Neural progenitor cell (in vitro differentiated cells): Measurements from ENCODE around the gene CAPN15. TPM values are rescaled to one million over a fixed set of nuclear protein-coding genes. Genes with fewer than 3 reads are reported as not detected.

Source experiments
- DNase-seq: peaks from one replicate; pipeline ENCODE4 v3.0.0-alpha.2; 2016; ENCODE audit warnings: low spot score
- H2AFZ ChIP-seq: fragments of 200-600 bp; sonication (generic); replicated peaks from 2 replicates; pipeline ENCODE4 v1.6.1; 2016; ENCODE audit warnings: antibody characterized with exemption
- H3F3A ChIP-seq: fragments of 200-600 bp; sonication (generic); 2 replicates; pipeline ENCODE4 v1.6.1; 2016; ENCODE audit warnings: antibody characterized with exemption, low read depth
- H3K27ac ChIP-seq: fragments of 200-600 bp; sonication (generic); 2 replicates; pipeline ENCODE4 v1.5.1; 2016; ENCODE audit warnings: mild to moderate bottlenecking
- H3K27me3 ChIP-seq: fragments of 200-600 bp; sonication (generic); 2 replicates; pipeline ENCODE4 v1.6.1; 2016; ENCODE audit warnings: mild to moderate bottlenecking, moderate library complexity
- H3K36me3 ChIP-seq: fragments of 200-600 bp; sonication (generic); 2 replicates; pipeline ENCODE4 v1.5.1; 2016
- H3K4me1 ChIP-seq: fragments of 200-600 bp; sonication (generic); 2 replicates; pipeline ENCODE4 v1.6.1; 2016; ENCODE audit warnings: mixed run types
- H3K4me2 ChIP-seq: fragments of 200-600 bp; sonication (generic); 2 replicates; pipeline ENCODE4 v1.6.1; 2016
- H3K4me3 ChIP-seq: fragments of 200-600 bp; sonication (generic); 2 replicates; pipeline ENCODE4 v1.5.1; 2016
- H3K79me2 ChIP-seq: fragments of 200-600 bp; sonication (generic); 2 replicates; pipeline ENCODE4 v1.6.1; 2016; ENCODE audit warnings: low read depth
- H3K9ac ChIP-seq: fragments of 200-600 bp; sonication (generic); 2 replicates; pipeline ENCODE4 v1.6.1; 2016
- H3K9me3 ChIP-seq: fragments of 200-600 bp; sonication (generic); 2 replicates; pipeline ENCODE4 v1.5.1; 2016; ENCODE audit warnings: low read depth
- H4K20me1 ChIP-seq: fragments of 200-600 bp; sonication (generic); 2 replicates; pipeline ENCODE4 v1.6.1; 2016; ENCODE audit warnings: low read depth
- H3K27ac Mint-ChIP-seq: 3 replicates; pipeline ENCODE4 v1.8.0; 2021; ENCODE audit warnings: mixed read lengths
- H3K27me3 Mint-ChIP-seq: 2 replicates; pipeline ENCODE4 v1.8.0; 2022; ENCODE audit warnings: low read depth, mild to moderate bottlenecking, inconsistent platforms, moderate library complexity, mixed read lengths; ENCODE audit not compliant: insufficient read depth
- H3K36me3 Mint-ChIP-seq: 3 replicates; pipeline ENCODE4 v1.8.0; 2021; ENCODE audit warnings: mixed read lengths
- H3K4me1 Mint-ChIP-seq: 3 replicates; pipeline ENCODE4 v1.8.0; 2021; ENCODE audit warnings: mixed read lengths
- H3K4me3 Mint-ChIP-seq: 3 replicates; pipeline ENCODE4 v1.8.0; 2021; ENCODE audit warnings: mild to moderate bottlenecking, moderate library complexity, mixed read lengths
- H3K9me3 Mint-ChIP-seq: 3 replicates; pipeline ENCODE4 v1.8.0; 2020; ENCODE audit warnings: mixed read lengths
- EZH2 ChIP-seq: fragments of 200-600 bp; sonication (generic); IDR thresholded peaks from 2 replicates; pipeline ENCODE4 v1.6.1; 2017; ENCODE audit warnings: antibody characterized with exemption, mild to moderate bottlenecking, moderate library complexity
- EZH2phosphoT487 ChIP-seq: fragments of 200-600 bp; sonication (generic); IDR thresholded peaks from 2 replicates; pipeline ENCODE4 v1.6.1; 2017; ENCODE audit warnings: antibody characterized with exemption
- total RNA-seq: library from RNA; depleted of rRNA; stranded (reverse); fragments of >200 nt; gene quantifications from 2 replicates; pipeline ENCODE4 v1.2.3, GENCODE V29; 2015; ENCODE audit warnings: low replicate concordance
- TF ChIP-seq, protein P1 (sequence below): fragments of 200-600 bp; sonication (generic); IDR thresholded peaks from 2 replicates; pipeline ENCODE4 v1.5.1; 2017; ENCODE audit warnings: antibody characterized with exemption, mild to moderate bottlenecking

Gene CAPN15
- total RNA-seq, 1 donor from 2014 or later: 6.8 TPM

DNA sequence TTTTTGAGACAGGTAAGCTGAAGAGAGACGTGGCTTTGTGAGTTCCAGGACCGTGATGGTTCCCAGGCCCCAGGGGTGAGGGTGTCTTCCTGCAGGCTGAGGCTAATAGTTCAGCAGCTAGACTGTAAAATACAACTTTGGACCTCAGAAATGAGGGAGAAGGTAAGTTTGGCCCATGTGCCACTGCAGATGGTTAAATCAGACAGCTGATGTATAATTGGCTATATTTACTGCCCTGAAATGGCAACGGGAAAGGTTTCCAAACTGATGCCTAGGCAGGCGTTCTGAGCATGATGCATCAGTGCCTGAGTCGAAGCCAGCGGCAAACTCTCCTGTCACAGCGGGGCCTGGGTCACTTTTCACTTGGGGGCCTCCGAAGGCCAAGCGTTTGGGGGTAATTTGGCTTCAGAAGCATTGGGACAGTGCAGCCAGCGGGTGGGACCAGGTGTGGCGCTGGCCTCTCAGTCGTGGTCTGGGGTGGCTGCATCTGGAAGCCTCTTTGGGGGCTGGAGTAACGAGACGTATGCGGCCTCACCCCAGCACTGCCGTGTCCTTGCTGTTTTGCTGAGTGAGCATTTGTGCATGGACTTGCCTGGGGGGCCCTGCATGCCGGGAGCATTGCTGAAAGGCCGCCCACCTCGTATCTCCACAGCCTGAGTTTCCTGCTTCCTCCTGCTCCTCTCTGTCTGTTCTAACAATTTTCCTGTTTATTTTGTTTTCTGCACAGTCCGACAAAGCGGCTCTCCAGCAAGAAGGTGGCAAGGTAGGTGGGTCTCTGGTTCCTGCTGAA lies 31.2 kb upstream of the CAPN15 start:
- DNase-seq: no peak
- Mint-ChIP-seq H3K36me3 (peaks cover 16% of the 10 kb centered on the region), H3K27ac (no peak overlapping the region), H3K4me1 (peaks cover 8% of the 10 kb centered on the region), H3K4me3 (no peak overlapping the region), H3K27me3 (peaks cover 2% of the 10 kb centered on the region), H3K9me3 (no peaks in the 10 kb centered on the region)
- H3K27ac ChIP-seq: no peak overlapping the region
- no peak overlapping the region for H3K4me3 ChIP-seq
- no peaks in the 10 kb centered on the region for H3K79me2 ChIP-seq
- H3K9me3 ChIP-seq: no peaks in the 10 kb centered on the region
- TF ChIP-seq EZH2phosphoT487 (no peak), EZH2 (no peak)
- TF ChIP-seq, protein P1, sequence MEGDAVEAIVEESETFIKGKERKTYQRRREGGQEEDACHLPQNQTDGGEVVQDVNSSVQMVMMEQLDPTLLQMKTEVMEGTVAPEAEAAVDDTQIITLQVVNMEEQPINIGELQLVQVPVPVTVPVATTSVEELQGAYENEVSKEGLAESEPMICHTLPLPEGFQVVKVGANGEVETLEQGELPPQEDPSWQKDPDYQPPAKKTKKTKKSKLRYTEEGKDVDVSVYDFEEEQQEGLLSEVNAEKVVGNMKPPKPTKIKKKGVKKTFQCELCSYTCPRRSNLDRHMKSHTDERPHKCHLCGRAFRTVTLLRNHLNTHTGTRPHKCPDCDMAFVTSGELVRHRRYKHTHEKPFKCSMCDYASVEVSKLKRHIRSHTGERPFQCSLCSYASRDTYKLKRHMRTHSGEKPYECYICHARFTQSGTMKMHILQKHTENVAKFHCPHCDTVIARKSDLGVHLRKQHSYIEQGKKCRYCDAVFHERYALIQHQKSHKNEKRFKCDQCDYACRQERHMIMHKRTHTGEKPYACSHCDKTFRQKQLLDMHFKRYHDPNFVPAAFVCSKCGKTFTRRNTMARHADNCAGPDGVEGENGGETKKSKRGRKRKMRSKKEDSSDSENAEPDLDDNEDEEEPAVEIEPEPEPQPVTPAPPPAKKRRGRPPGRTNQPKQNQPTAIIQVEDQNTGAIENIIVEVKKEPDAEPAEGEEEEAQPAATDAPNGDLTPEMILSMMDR: no peak
- H3K4me2 ChIP-seq: no peak overlapping the region
- no peaks in the 10 kb centered on the region for H3K36me3 ChIP-seq
- no peak overlapping the region for H2AFZ ChIP-seq
- peaks cover 4% of the 10 kb centered on the region for H3K4me1 ChIP-seq
- H3K9ac ChIP-seq: no peak overlapping the region
- H4K20me1 ChIP-seq: peaks cover 17% of the 10 kb centered on the region
- no peaks in the 10 kb centered on the region for H3K27me3 ChIP-seq
- no peaks in the 10 kb centered on the region for H3F3A ChIP-seq

DNA sequence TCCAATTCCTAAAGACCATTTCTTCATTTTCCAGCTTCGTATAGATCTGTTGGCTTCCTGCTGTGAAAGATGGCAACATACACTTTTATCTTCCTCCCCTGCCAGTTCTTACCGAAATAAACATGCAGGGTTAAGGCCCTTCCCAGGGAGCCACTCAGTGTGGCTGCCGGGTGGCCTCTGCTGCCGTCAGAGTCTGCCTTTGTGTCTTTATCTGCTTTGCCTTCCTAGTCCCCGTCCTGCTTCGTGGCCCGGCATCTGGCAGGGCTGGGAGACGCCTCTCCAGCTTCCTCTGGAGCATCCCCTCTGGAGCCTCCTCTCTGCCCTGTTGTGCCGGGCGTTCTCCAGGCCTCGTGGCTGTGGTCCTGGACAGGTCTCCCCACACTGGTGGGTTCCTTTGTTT lies 30.3 kb upstream of the CAPN15 start:
- Mint-ChIP-seq H3K4me3 (no peak overlapping the region), H3K27ac (peak overlapping the region; percentile 26), H3K4me1 (peaks cover 6% of the 10 kb centered on the region), H3K27me3 (peaks cover 2% of the 10 kb centered on the region), H3K9me3 (no peaks in the 10 kb centered on the region), H3K36me3 (peaks cover 12% of the 10 kb centered on the region)
- no peak for DNase-seq
- Histone ChIP-seq H2AFZ (no peak overlapping the region), H3K9me3 (no peaks in the 10 kb centered on the region), H3K79me2 (no peaks in the 10 kb centered on the region), H3K4me1 (no peaks in the 10 kb centered on the region), H3K4me2 (no peak overlapping the region), H3F3A (no peaks in the 10 kb centered on the region), H3K36me3 (no peaks in the 10 kb centered on the region), H3K27ac (no peak overlapping the region), H4K20me1 (peaks cover 12% of the 10 kb centered on the region), H3K4me3 (no peak overlapping the region), H3K9ac (no peak overlapping the region), H3K27me3 (no peaks in the 10 kb centered on the region)
- no peak for TF ChIP-seq EZH2
- TF ChIP-seq EZH2phosphoT487: no peak
- TF ChIP-seq, protein P1: no peak

DNA sequence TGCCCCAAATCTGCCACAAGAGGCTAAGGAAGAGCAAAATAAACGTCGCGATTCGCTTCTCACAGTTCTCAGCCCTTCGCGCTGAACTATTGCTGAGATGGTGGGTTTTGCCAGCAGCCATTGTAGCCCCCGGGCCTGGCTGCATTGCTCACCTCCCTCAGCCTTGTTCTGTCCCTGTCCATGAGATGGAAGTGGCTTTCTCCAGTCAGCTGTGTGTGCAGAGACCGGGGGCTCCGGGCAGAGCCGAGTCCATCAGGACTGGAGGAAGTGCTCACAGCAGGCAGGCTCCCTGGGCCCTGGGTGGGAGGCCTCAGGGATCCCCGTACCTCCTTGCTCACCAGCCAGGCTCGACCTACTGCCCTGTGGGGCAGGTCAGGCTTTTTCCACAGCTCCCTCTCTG lies 27.6 kb upstream of the CAPN15 start:
- Histone ChIP-seq H3K4me2 (no peak overlapping the region), H3K4me1 (no peaks in the 10 kb centered on the region), H4K20me1 (peaks cover 12% of the 10 kb centered on the region), H3K27me3 (no peaks in the 10 kb centered on the region), H3K9ac (no peak overlapping the region), H3K9me3 (no peaks in the 10 kb centered on the region), H2AFZ (no peak overlapping the region), H3K4me3 (no peak overlapping the region), H3K27ac (no peak overlapping the region), H3K79me2 (no peaks in the 10 kb centered on the region), H3F3A (peaks cover 3% of the 10 kb centered on the region), H3K36me3 (no peaks in the 10 kb centered on the region)
- no peak for DNase-seq
- no peaks in the 10 kb centered on the region for H3K27me3 Mint-ChIP-seq
- H3K27ac Mint-ChIP-seq: peak overlapping the region; percentile 54
- no peaks in the 10 kb centered on the region for H3K9me3 Mint-ChIP-seq
- no peak overlapping the region for H3K4me3 Mint-ChIP-seq
- TF ChIP-seq EZH2phosphoT487: no peak
- TF ChIP-seq, protein P1: no peak
- TF ChIP-seq EZH2: no peak
- H3K4me1 Mint-ChIP-seq: peaks cover 6% of the 10 kb centered on the region
- peaks cover 10% of the 10 kb centered on the region for H3K36me3 Mint-ChIP-seq
